ENCODE data around the gene CLPSL2.

- TF ChIP-seq CTCF (IDR thresholded peaks at IDR 0.05): no peak
- TF ChIP-seq POLR2A (IDR thresholded peaks at IDR 0.05): no peak
- no peak for TF ChIP-seq POLR2AphosphoS5 (IDR thresholded peaks at IDR 0.05)
- no peak for TF ChIP-seq EP300 (IDR thresholded peaks at IDR 0.05)
These were observed 21.7 kb upstream of the CLPSL2 start for GRCh38 chr6:35754452-35755277.
